NB4 (cell line): ENCODE results near the gene MOCOS.

Experiments
- CTCF ChIP-seq: IDR thresholded peaks from one replicate; pipeline ENCODE4 v1.5.1; 2012; ENCODE audit warnings: low read depth, low read length
- MAX ChIP-seq: IDR thresholded peaks from 2 replicates; pipeline ENCODE4 v1.6.1; 2011; ENCODE audit warnings: low read depth, low read length
- POLR2A ChIP-seq: IDR thresholded peaks from 2 replicates; pipeline ENCODE4 v1.6.1; 2011; ENCODE audit warnings: mild to moderate bottlenecking; ENCODE audit not compliant: insufficient read length; ENCODE audit errors: extremely low read depth

DNA sequence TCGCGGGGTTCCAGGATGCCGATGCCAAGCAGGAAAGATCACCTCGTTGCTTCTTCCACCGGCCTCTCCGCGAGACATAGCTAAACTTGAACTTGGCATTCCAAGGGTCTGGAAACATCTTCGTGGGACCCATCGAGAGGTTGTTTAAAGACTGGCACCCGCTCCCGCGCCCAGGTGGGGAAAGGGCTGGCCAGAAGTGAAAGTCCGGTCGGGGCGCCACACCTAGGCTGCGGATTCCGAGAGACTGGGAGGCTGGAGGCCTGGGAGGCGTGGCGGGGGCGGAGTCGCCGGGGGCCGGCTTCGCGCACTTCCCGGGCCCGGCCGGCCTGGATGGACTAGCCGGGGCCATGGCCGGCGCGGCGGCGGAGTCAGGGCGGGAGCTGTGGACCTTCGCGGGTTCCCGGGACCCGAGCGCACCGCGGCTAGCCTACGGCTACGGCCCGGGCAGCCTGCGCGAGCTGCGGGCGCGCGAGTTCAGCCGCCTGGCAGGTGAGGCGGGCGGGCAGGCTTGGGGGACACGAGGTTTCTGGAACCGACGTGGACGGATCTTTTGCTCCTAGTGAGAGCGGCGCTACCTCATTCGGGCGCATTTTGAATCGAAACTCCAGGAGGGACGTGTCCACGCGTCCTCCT is at the start of gene MOCOS:
- TF ChIP-seq CTCF, result no peak
- TF ChIP-seq POLR2A, result no peak
- no peak for TF ChIP-seq MAX
